ENCODE measurements around the gene KRTAP5-7.

DNA sequence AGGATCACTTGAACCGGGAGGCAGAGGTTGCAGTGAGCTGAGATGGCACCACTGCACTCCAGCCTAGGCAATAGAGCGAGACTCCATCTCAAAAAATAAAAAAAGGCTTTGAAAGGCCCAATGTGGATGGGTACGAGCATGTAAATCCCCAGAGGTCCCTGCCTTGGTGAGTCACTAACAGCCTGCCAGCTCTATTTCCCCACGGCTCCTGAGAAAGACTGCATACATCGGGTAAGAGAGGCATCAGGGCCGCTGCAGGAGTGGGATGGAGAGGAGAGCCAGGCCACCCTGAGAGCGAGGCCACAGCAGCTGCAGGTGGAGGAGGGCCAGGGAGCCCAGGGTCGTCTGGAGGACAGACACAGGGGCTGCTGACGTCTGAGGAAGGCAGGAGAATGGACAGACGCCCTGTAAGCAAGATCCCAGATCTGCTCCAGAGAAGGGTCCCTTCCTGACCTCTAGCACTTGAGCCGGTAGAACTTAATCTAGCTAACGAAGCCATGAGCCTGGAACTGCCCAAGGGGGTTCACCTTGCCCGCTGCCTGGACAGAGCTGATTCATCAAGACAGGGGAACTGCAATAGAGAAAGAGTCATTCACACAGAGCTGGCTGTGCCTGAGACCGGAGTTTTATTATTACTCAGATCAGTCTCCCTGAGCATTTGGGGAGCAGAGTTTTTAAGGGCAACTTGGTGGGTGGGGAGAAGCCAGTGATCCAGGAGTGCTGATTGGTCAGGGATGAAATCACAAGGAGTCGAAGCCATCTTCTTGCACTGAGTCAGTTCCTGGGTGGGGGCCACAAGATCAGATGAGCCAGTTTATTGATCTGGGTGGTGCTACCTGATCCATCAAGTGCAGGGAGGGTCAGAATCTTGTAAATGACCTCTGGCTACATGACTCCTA, 16.1 kb downstream of the KRTAP5-7 start:
- TF ChIP-seq, protein P1, sequence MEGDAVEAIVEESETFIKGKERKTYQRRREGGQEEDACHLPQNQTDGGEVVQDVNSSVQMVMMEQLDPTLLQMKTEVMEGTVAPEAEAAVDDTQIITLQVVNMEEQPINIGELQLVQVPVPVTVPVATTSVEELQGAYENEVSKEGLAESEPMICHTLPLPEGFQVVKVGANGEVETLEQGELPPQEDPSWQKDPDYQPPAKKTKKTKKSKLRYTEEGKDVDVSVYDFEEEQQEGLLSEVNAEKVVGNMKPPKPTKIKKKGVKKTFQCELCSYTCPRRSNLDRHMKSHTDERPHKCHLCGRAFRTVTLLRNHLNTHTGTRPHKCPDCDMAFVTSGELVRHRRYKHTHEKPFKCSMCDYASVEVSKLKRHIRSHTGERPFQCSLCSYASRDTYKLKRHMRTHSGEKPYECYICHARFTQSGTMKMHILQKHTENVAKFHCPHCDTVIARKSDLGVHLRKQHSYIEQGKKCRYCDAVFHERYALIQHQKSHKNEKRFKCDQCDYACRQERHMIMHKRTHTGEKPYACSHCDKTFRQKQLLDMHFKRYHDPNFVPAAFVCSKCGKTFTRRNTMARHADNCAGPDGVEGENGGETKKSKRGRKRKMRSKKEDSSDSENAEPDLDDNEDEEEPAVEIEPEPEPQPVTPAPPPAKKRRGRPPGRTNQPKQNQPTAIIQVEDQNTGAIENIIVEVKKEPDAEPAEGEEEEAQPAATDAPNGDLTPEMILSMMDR (IDR thresholded peaks at IDR 0.05; ENCODE audit: control extremely low read depth in 1 of 3, insufficient read depth in 1 of 3, low read depth in 1 of 3, low read length in 3 of 3), result no peak
- no peak for TF ChIP-seq CHD2 (IDR thresholded peaks at IDR 0.05; ENCODE audit: low read length)
